Karpas-422 (cell line): ENCODE measurements around the gene AQR. TPM values are rescaled to one million over a fixed set of nuclear protein-coding genes. Genes with fewer than 3 reads are reported as not detected.

Source experiments
- total RNA-seq: library from RNA; depleted of rRNA; stranded (reverse); fragments of >200 nt; shearing (Covaris generic); gene quantifications from 2 replicates; pipeline ENCODE4 v1.2.3, GENCODE V29; 2014; ENCODE audit warnings: low replicate concordance; rRNA removed

Gene AQR
- total RNA-seq, 1 experiment from 2014 or later = 51.4 TPM

Other genes with a start within 250 kb of the AQR start
- not detected in 2 replicates for gene GJD2, start 214.7 kb downstream of the AQR start, total RNA-seq
- gene ACTC1, start 174.2 kb downstream of the AQR start, total RNA-seq = not detected in 2 replicates
- gene ZNF770, start 18.5 kb upstream of the AQR start, total RNA-seq = 22.3 and 47.5 TPM in 2 replicates
- gene NANOGP8, start 115.6 kb upstream of the AQR start, total RNA-seq = not detected in 2 replicates